GM10266 (cell line): ENCODE data around the gene FLAD1.

Source experiments
- DNase-seq: peaks from one replicate; pipeline ENCODE4 v3.0.0; 2012; ENCODE audit errors: extremely low spot score
- TF ChIP-seq, protein P1 (sequence below): IDR thresholded peaks from 2 replicates; pipeline ENCODE4 v1.5.1; 2012; ENCODE audit warnings: mild to moderate bottlenecking, low read depth; ENCODE audit not compliant: control insufficient read depth, insufficient read depth; ENCODE audit errors: missing control alignments

FLAD1 gene

DNA sequence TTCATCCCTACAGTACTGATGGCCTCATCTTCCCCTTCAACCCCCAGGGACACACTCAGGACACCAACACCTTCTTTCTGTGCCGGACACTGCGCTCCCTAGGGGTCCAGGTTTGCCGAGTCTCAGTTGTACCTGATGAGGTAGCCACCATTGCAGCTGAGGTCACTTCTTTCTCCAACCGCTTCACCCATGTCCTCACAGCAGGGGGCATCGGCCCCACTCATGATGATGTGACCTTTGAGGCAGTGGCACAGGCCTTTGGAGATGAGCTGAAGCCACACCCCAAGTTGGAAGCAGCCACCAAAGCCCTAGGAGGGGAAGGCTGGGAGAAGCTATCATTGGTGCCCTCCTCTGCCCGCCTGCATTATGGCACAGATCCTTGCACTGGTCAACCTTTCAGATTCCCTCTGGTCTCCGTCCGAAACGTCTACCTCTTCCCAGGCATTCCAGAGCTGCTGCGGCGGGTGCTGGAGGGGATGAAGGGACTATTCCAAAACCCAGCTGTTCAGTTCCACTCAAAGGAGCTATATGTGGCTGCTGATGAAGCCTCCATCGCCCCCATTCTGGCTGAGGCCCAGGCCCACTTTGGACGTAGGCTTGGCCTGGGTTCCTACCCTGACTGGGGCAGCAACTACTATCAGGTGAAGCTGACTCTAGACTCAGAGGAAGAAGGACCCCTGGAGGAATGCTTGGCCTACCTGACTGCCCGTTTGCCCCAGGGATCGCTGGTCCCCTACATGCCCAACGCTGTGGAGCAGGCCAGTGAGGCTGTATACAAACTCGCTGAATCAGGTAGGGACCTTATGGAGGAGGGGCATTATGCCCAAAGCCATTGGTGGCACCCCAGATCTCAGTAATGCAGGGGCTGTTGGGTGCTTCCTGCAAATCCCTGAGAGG, 5.2 kb downstream of the FLAD1 start:
- TF ChIP-seq, protein P1, sequence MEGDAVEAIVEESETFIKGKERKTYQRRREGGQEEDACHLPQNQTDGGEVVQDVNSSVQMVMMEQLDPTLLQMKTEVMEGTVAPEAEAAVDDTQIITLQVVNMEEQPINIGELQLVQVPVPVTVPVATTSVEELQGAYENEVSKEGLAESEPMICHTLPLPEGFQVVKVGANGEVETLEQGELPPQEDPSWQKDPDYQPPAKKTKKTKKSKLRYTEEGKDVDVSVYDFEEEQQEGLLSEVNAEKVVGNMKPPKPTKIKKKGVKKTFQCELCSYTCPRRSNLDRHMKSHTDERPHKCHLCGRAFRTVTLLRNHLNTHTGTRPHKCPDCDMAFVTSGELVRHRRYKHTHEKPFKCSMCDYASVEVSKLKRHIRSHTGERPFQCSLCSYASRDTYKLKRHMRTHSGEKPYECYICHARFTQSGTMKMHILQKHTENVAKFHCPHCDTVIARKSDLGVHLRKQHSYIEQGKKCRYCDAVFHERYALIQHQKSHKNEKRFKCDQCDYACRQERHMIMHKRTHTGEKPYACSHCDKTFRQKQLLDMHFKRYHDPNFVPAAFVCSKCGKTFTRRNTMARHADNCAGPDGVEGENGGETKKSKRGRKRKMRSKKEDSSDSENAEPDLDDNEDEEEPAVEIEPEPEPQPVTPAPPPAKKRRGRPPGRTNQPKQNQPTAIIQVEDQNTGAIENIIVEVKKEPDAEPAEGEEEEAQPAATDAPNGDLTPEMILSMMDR = peak; percentile 31
- DNase-seq = no peak

DNA sequence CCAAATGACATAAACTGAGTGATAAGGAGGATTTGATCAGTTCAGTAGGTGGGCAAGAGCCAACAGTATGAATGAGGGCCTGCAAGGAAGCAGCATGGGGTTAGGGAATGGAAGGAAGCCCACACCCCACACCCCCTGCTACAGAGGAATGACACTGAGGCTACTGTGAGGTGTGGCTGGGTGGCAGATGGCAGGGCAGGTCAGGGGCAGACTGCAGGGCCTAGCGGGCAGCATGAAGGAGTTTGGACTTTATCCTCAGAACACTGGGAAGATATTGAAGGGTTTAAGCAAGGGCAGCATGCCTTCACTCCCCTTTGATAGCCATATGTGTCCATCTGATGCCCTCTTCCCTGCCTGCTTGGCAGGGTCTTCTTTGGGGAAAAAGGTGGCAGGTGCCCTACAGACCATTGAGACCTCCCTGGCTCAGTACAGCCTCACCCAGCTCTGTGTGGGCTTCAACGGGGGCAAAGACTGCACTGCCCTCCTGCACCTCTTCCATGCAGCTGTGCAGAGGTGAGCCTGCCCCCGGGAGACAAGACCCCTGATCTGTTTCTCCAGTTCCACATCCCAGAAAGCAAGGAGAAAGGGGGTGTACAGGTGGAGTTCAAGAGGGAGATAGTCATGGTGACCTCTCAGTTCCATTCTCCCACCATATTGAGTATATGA, 6.2 kb downstream of the FLAD1 start:
- TF ChIP-seq, protein P1 = no peak
- DNase-seq = no peak

DNA sequence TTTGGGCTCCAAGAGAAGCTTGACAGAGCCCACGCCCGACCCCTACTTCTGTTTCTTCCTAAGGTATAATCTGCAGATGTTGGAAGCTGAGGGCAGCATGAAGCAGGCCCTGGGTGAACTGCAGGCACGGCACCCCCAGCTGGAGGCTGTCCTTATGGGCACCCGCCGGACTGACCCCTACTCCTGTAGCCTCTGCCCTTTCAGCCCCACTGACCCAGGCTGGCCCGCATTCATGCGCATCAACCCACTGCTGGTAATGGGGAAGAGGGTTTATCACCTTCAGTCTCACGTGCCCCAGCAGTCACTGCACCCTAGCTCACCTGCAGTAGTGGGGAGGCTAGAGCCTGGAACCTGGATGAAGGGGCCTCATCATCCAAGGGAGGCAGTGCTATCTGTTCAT, 7.1 kb downstream of the FLAD1 start:
- no peak for DNase-seq
- TF ChIP-seq, protein P1 = no peak

DNA sequence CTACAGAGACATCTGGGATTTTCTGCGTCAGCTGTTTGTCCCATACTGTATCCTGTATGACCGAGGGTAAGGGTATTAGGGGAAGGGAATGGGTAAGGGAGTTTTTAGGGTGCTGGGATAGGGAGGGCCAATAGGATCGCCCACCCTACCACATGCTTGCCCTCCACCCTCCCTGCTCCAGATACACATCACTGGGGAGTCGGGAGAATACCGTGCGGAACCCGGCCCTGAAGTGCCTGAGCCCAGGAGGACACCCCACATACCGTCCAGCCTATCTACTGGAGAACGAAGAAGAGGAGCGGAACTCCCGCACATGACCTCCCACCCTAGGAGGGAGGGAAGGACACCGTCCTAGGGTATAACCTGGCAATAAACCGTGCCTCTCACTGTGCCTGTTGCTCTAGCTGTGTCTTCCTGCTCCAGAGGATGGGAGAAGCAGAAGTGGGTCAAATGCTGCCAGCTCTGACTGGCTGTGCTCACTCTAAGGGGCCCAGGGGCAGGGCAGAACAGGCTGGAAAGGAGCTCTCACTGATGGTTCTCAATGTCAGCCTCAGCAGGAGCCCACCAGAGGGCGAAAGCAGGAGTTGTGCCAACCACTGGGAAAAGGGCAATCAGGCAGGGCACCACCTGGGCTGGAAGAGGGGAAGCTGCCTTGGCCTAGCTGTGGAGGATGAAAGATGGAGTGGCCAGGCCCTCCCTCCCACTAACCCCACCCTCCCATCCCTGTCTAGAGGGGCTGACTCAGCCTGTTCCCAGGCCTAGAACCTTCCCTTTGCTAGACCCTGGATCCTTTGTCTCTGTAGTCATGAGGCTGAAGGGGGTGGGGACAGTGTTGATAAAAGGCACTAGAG, 9.8 kb downstream of the FLAD1 start:
- no peak for DNase-seq
- TF ChIP-seq, protein P1 = no peak

DNA sequence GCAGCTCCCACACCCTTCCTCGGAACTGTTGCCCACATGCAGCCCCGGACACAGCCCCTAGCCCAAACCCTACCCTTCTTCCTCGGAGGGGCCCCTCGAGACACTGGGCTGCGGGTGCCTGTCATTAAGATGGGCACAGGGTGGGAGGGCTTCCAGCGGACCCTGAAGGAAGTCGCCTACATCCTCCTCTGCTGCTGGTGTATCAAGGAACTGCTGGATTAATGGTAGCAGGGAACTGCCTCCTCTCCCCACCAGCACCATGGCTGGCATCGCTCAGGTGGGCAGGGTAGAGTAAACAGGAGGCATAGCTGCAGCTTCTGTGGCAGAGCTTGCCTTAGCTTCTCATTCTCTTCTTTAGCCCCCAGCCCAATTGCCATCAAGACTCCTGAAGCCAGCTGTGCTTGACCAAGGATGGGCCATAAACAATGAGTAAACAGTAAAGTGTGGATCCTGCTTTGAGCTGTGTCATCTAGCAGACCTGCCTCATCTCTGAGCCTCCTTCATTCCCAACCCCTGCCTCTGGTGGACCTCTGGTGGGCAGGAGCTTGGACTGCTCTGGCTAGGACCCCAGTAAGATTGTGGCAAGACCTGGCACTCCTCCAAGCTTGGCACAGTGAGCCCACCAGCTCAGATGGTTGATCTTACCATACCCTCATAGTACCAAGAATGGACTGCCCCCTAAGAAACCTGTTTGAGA, 10.6 kb downstream of the FLAD1 start, which contains the start of gene LENEP:
Gene LENEP (plus strand): TSS at position 15 of the 697 bp plus-strand sequence. CDS start 22 bp downstream, at position 37.
- TF ChIP-seq, protein P1 = no peak
- no peak for DNase-seq

DNA sequence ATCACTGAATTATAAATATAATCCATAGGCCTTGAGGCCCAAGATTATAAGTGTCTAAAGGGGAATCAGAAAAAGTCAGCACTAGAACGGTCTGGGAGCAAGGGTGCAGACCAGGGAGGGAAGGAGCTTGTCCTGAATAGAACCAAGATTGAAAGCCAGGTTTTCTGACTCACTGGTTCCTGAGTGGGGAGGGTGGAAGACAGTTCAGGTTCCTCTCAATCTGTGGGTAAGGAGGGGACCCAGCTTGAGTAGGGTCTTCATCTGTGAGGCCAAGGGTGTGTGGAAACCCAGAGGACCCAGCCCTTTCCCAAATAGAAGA, 11.1 kb downstream of the FLAD1 start:
- TF ChIP-seq, protein P1 = no peak
- no peak for DNase-seq
